BLaER1 (cell line): ENCODE data around the gene GP1BB.

Experiments used
- H3K27ac ChIP-seq: shearing (Covaris generic); formaldehyde crosslinking; 2 replicates; pipeline ENCODE4 v1.8.1; 2022
- H3K27me3 ChIP-seq: shearing (Covaris generic); formaldehyde crosslinking; 2 replicates; pipeline ENCODE4 v1.8.1; 2022
- H3K36me3 ChIP-seq: shearing (Covaris generic); formaldehyde crosslinking; 2 replicates; pipeline ENCODE4 v1.8.1; 2022
- H3K4me1 ChIP-seq: shearing (Covaris generic); formaldehyde crosslinking; 2 replicates; pipeline ENCODE4 v1.8.1; 2022
- H3K4me2 ChIP-seq: shearing (Covaris generic); formaldehyde crosslinking; 2 replicates; pipeline ENCODE4 v1.8.1; 2022
- H3K4me3 ChIP-seq: shearing (Covaris generic); formaldehyde crosslinking; 2 replicates; pipeline ENCODE4 v1.8.1; 2022
- H3K9ac ChIP-seq: shearing (Covaris generic); formaldehyde crosslinking; 2 replicates; pipeline ENCODE4 v1.8.1; 2022
- H3K9me3 ChIP-seq: shearing (Covaris generic); formaldehyde crosslinking; 2 replicates; pipeline ENCODE4 v1.8.1; 2022
- H4K20me1 ChIP-seq: shearing (Covaris generic); formaldehyde crosslinking; 2 replicates; pipeline ENCODE4 v1.8.1; 2022
- Cebpa-rat ChIP-seq: shearing (Covaris generic); IDR thresholded peaks from 2 replicates; pipeline ENCODE4 v1.8.1; 2022

The GP1BB gene

GRCh38 chr22:19753996-19754700, 30.8 kb downstream of the GP1BB start:
- Histone ChIP-seq H3K27ac (no peak overlapping the region), H3K36me3 (no peaks in the 10 kb centered on the region), H3K4me3 (no peak overlapping the region), H3K4me2 (no peak overlapping the region), H4K20me1 (peaks cover 73% of the 10 kb centered on the region), H3K9ac (no peak overlapping the region), H3K27me3 (peaks cover 94% of the 10 kb centered on the region), H3K9me3 (no peaks in the 10 kb centered on the region), H3K4me1 (peaks cover 19% of the 10 kb centered on the region)
- no peak for TF ChIP-seq Cebpa-rat

GRCh38 chr22:19754701-19755144, 31.4 kb downstream of the GP1BB start:
- Histone ChIP-seq H4K20me1 (peaks cover 79% of the 10 kb centered on the region), H3K36me3 (no peaks in the 10 kb centered on the region), H3K9ac (no peak overlapping the region), H3K27ac (no peak overlapping the region), H3K4me2 (no peak overlapping the region), H3K4me3 (no peak overlapping the region), H3K4me1 (peaks cover 17% of the 10 kb centered on the region), H3K27me3 (peaks cover 97% of the 10 kb centered on the region), H3K9me3 (no peaks in the 10 kb centered on the region)
- no peak for TF ChIP-seq Cebpa-rat

GRCh38 chr22:19755145-19755710, 31.9 kb downstream of the GP1BB start:
- Histone ChIP-seq H3K4me3 (no peak overlapping the region), H3K27ac (no peak overlapping the region), H3K9ac (no peak overlapping the region), H4K20me1 (peaks cover 84% of the 10 kb centered on the region), H3K4me1 (peaks cover 17% of the 10 kb centered on the region), H3K36me3 (no peaks in the 10 kb centered on the region), H3K27me3 (peaks cover 97% of the 10 kb centered on the region), H3K4me2 (no peak overlapping the region), H3K9me3 (no peaks in the 10 kb centered on the region)
- TF ChIP-seq Cebpa-rat, result no peak

DNA sequence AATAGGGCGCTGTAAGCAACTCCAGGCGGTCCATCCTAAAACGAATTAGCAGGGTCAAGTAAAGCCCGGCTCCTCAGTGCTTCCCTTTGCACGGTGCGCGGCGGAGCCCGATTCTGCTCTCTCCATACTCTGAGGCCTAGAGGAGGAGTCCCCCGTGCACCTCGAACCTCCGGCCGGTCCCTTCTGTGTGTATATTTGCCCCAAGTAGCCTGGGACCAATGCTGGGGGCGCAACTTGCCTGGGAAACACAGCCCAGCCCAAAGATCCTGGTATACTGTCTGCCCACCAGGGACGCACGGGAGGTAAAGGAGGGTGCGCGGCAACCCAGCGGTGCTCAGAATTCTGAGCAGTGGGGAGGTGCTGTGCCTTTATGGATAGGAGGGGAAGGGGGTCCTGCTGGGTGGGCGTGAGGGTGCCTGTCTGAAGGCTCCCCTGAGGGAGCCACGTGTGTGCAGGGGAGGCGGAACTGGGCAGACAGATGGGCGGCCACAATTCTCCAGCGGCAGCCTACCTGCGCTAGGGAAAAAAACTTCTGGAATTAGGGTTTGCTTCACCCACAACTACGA, 32.5 kb downstream of the GP1BB start:
- Histone ChIP-seq H3K27me3 (peaks cover 100% of the 10 kb centered on the region), H3K36me3 (no peaks in the 10 kb centered on the region), H3K4me2 (peak overlapping the region; percentile 64; the same call in 1 of the 2 replicates), H3K9ac (no peak overlapping the region), H3K4me1 (peaks cover 17% of the 10 kb centered on the region), H4K20me1 (peaks cover 84% of the 10 kb centered on the region), H3K27ac (no peak overlapping the region), H3K4me3 (no peak overlapping the region), H3K9me3 (no peaks in the 10 kb centered on the region)
- TF ChIP-seq Cebpa-rat, result no peak

GRCh38 chr22:19756288-19757128, 33.2 kb downstream of the GP1BB start:
- H3K27ac ChIP-seq, result no peak overlapping the region
- no peaks in the 10 kb centered on the region for H3K9me3 ChIP-seq
- H3K4me3 ChIP-seq, result peak overlapping the region; percentile 44
- H3K9ac ChIP-seq, result no peak overlapping the region
- peaks cover 100% of the 10 kb centered on the region for H3K27me3 ChIP-seq
- peaks cover 23% of the 10 kb centered on the region for H3K4me1 ChIP-seq
- peak overlapping the region; percentile 64 for H3K4me2 ChIP-seq
- peaks cover 89% of the 10 kb centered on the region for H4K20me1 ChIP-seq
- H3K36me3 ChIP-seq, result no peaks in the 10 kb centered on the region
- no peak for TF ChIP-seq Cebpa-rat

DNA sequence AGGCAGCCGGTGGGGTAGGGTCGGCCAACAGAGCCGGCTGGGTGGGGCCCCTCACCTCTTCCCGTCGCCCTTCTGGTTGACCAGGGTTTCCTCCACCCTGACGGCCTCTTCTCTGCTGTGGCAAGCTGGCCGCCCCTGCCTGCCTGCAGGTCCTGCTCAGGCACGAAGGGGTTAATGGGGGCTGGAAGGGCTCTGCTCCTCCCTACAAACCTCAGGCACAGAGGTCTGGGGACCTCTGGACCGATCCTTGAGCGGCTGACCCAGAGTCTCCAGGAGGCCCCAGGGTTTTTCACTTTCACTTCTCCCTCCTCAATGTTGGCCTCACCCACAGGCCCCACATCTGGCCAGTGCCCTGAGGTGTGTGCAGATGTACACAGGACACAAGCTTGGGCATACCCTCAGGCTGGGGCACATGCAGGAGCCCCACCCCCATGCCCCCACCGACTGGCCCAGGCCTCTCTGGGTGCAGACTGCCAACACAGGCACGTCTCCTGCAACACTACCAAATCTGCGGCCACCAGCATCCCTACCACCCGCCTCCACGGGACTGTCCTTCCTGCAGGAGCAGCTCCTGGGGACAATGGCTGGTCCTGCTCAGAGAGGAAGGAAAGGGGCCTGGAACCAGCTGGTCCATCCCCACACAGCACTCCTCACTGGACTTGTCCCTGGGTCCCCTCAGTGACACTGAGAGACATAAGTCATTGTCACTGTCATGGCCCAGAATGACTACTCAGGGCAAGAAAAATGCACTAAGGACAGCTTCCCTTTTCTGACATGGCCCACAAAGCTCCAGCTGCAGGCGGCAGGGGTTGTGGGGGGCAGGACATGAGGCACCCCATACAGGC, 34.0 kb downstream of the GP1BB start:
- H3K27me3 ChIP-seq, result peaks cover 100% of the 10 kb centered on the region
- H4K20me1 ChIP-seq, result peaks cover 90% of the 10 kb centered on the region
- no peak overlapping the region for H3K9ac ChIP-seq
- TF ChIP-seq Cebpa-rat, result no peak
- H3K4me1 ChIP-seq, result peaks cover 24% of the 10 kb centered on the region
- H3K4me2 ChIP-seq, result peak overlapping the region; percentile 64
- H3K27ac ChIP-seq, result no peak overlapping the region
- H3K36me3 ChIP-seq, result no peaks in the 10 kb centered on the region
- peak overlapping the region; percentile 44 for H3K4me3 ChIP-seq
- no peaks in the 10 kb centered on the region for H3K9me3 ChIP-seq

DNA sequence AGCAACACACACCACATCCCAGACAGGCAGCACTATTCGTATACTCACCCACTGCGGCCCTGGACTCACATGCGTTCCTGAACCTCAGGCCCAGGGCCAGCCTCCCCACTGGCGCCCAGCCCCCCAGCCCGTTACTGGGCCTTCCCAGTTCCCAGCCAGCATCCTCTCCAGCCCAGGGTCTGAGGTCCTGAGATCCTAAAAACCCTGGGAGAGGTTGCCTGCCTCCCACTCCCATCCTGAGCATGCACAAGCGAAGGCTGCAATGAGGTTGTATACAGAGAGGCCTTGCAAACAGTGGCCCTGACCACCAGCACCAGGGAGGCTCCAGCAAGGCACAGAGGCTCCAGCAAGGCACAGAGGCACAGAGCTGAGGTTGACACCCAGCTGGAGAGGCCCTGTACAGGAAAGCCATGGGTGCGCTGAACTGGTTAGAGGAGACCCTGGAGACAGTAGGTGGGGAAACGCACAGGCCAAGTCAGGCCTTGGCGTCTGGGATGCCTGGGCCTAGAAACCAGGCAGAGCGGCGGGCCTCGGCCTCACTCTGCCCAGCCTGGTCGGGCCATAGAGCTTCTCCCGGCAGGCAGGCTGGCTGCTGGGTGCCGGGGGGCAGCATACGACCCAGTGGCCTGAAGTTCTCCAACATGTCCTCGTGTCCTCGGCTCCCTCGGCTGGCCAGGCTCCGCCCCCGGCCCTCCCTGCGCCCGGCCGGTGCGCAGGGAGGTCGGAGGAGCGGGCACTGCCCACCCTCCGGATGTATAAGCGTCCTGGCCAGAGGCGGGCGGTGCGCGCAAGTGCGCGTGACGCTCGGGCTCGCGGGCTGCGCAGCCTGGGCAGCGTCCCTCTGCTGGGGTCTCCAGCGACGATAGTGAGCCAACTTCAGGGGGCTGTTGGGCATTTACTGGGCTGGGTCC, 34.9 kb downstream of the GP1BB start:
- H3K27ac ChIP-seq, result no peak overlapping the region
- H3K4me2 ChIP-seq, result no peak overlapping the region
- H3K9ac ChIP-seq, result no peak overlapping the region
- TF ChIP-seq Cebpa-rat, result no peak
- H3K9me3 ChIP-seq, result no peaks in the 10 kb centered on the region
- no peaks in the 10 kb centered on the region for H3K36me3 ChIP-seq
- no peak overlapping the region for H3K4me3 ChIP-seq
- H3K4me1 ChIP-seq, result peaks cover 24% of the 10 kb centered on the region
- peaks cover 91% of the 10 kb centered on the region for H4K20me1 ChIP-seq
- H3K27me3 ChIP-seq, result peaks cover 100% of the 10 kb centered on the region

- TF ChIP-seq Cebpa-rat, result no peak
- Histone ChIP-seq H3K36me3 (no peaks in the 10 kb centered on the region), H3K9ac (no peak overlapping the region), H3K4me3 (no peak overlapping the region), H3K27ac (no peak overlapping the region), H3K4me1 (peaks cover 24% of the 10 kb centered on the region), H3K9me3 (no peaks in the 10 kb centered on the region), H4K20me1 (peaks cover 91% of the 10 kb centered on the region), H3K4me2 (no peak overlapping the region), H3K27me3 (peaks cover 100% of the 10 kb centered on the region)
These were observed 35.6 kb downstream of the GP1BB start for GRCh38 chr22:19758896-19759426.
